GM12878 (cell line): ENCODE data around the gene A1BG. TPM values are rescaled to one million over a fixed set of nuclear protein-coding genes. Genes with fewer than 3 reads are reported as not detected.
A peak's percentile ranks its signal among the peaks of the same experiment; 100 is the strongest.

ENCODE experiments used
- ATAC-seq: fragments of 200-7000 bp; cut with Tn5 transposase; 3 replicates; pipeline ENCODE4 v1.9.1; 2020; ENCODE audit warnings: mild to moderate bottlenecking, moderate library complexity
- BruUV-seq: library from RNA; stranded (reverse); fragments of 400-500 nt; replicated peaks from 2 replicates; lab custom pipeline; 2021; lab: Mats Ljungman, UMichigan
- CTCF ChIA-PET: fragments of 300-600 bp; sonication (Branson Sonifier 250); formaldehyde crosslinking; extraction: SDS; loops from one replicate; lab custom pipeline; 2021; ENCODE audit warnings: inconsistent platforms; lab: Yijun Ruan, JAX
- POLR2A ChIA-PET: fragments of 350-600 bp; formaldehyde crosslinking; extraction: SDS; loops from one replicate; lab custom pipeline; 2021; ENCODE audit warnings: inconsistent platforms; lab: Charles Lee
- RAD21 ChIA-PET: fragments of 300-600 bp; sonication (Branson Sonifier 250); formaldehyde crosslinking; loops from one replicate; lab custom pipeline; 2023; ENCODE audit warnings: antibody characterized with exemption; ENCODE audit not compliant: unreplicated experiment; lab: Charles Lee
- SMC1A ChIA-PET: fragments of 300-600 bp; sonication (Branson Sonifier 250); formaldehyde crosslinking; loops from one replicate; lab custom pipeline; 2023; ENCODE audit not compliant: unreplicated experiment, uncharacterized antibody; lab: Charles Lee
- DNase-seq: peaks from one replicate; pipeline ENCODE4 v3.0.0-alpha.2; 2011; ENCODE audit warnings: low read depth, low spot score
- FAIRE-seq: peaks from 3 replicates; lab custom pipeline; 2011; peaks lifted over from hg19 to GRCh38; lab: Jason Lieb, UNC
- H2AFZ ChIP-seq: 2 replicates; pipeline ENCODE4 v1.6.0; 2011; ENCODE audit warnings: low read depth, low read length, control low read depth; ENCODE audit not compliant: control insufficient read depth
- H3K27ac ChIP-seq: 2 replicates; pipeline ENCODE4 v1.5.1; 2011; ENCODE audit warnings: control low read depth; ENCODE audit not compliant: control insufficient read depth, insufficient read depth
- H3K27me3 ChIP-seq, 2 experiments: replicated peaks in 1 of 2; 2 replicates each; pipeline versions ENCODE4 v1.6.0 to v1.6.1; 2011; ENCODE audit warnings: low read length in 1 of 2; ENCODE audit not compliant: control insufficient read depth in 2 of 2, insufficient read depth in 2 of 2
- H3K36me3 ChIP-seq, 2 experiments: 2 replicates each; pipeline ENCODE4 v1.5.1; 2011; ENCODE audit warnings: low read length in 1 of 2; ENCODE audit not compliant: control insufficient read depth in 2 of 2, insufficient read depth in 2 of 2
- H3K4me1 ChIP-seq: 2 replicates; pipeline ENCODE4 v1.6.1; 2011; ENCODE audit warnings: mild to moderate bottlenecking, low read length, moderate library complexity, mixed read lengths; ENCODE audit not compliant: control insufficient read depth, insufficient read depth
- H3K4me2 ChIP-seq: 2 replicates; pipeline ENCODE4 v1.6.0; 2011; ENCODE audit warnings: control low read depth; ENCODE audit not compliant: control insufficient read depth, insufficient read depth
- H3K4me3 ChIP-seq: fragments of 200-600 bp; sonication (generic); 2 replicates; pipeline ENCODE4 v1.5.1; 2016
- H3K79me2 ChIP-seq: 2 replicates; pipeline ENCODE4 v1.6.0; 2011; ENCODE audit warnings: low read length; ENCODE audit not compliant: control insufficient read depth, insufficient read depth
- H3K9ac ChIP-seq: 2 replicates; pipeline ENCODE4 v1.8.0; 2011; ENCODE audit warnings: low read length, control low read depth, mixed read lengths; ENCODE audit not compliant: control insufficient read depth, insufficient read depth
- H3K9me3 ChIP-seq: replicated peaks from 3 replicates; pipeline ENCODE4 v1.5.1; 2011; ENCODE audit warnings: mild to moderate bottlenecking, low read length; ENCODE audit not compliant: control insufficient read depth, insufficient read depth
- H4K20me1 ChIP-seq: 2 replicates; pipeline ENCODE4 v1.6.0; 2011; ENCODE audit not compliant: control insufficient read depth, insufficient read depth
- JUNB ChIP-seq: IDR thresholded peaks from 2 replicates; pipeline ENCODE4 v1.6.1; 2016; ENCODE audit warnings: antibody characterized with exemption, mild to moderate bottlenecking
- NR2C1 ChIP-seq: fragments of 450-650 bp; IDR thresholded peaks from 2 replicates; pipeline ENCODE4 v1.6.1; 2017; ENCODE audit warnings: antibody characterized with exemption, mild to moderate bottlenecking, moderate library complexity
- YY1 ChIP-seq: IDR thresholded peaks from 2 replicates; pipeline ENCODE4 v1.6.1; 2011; ENCODE audit warnings: low read depth, mild to moderate bottlenecking, low read length
- ZBTB40 ChIP-seq: fragments of 450-650 bp; IDR thresholded peaks from 2 replicates; pipeline ENCODE4 v1.6.1; 2016; ENCODE audit warnings: mild to moderate bottlenecking, moderate library complexity, borderline replicate concordance
- WGBS: methylation state at CpG from one replicate; pipeline ENCODE4 v1.1.6; 2016; ENCODE audit warnings: low lambda C conversion rate; ENCODE audit not compliant: insufficient replicate concordance, insufficient coverage; ENCODE audit errors: missing lambda C conversion rate; 5-methylcytosine and 5-hydroxymethylcytosine counted together
- in situ Hi-C: fragments of 300-500 bp; cut with MboI; formaldehyde crosslinking; loops from 9 replicates; pipeline ENCODE4 v1.14.3; 2018; ENCODE audit warnings: mixed read lengths
- intact Hi-C: fragments of 100-400 bp; cut with micrococcal nuclease; formaldehyde crosslinking; loops from one replicate; pipeline ENCODE4 v1.14.2; 2022; ENCODE audit not compliant: unreplicated experiment
- microRNA-seq: library from miRNA; unstranded; fragments of <30 nt; microRNA quantifications from one replicate; pipeline ENCODE4, GENCODE V29; 2018
- polyA plus RNA-seq, 11 experiments: library from polyadenylated mRNA; depleted of rRNA in 4 of 11; unstranded in 6 of 11; stranded (reverse) in 5 of 11; fragments of >200 nt; fragmentation: Nextera tagmentation in 4 of 11; fragmentation: Illumina TruSeq in 1 of 11; extraction: Ambion mirVana in 4 of 11; extraction: Trizol in 1 of 11; gene quantifications; 1 replicate in 1 of 11; 2 replicates in 10 of 11; pipeline versions ENCODE4 v1.2.1 to v1.2.3, GENCODE V29; 2011 to 2016; ENCODE audit warnings: inconsistent platforms in 2 of 11, missing spikeins in 2 of 11, low read depth in 1 of 11
- small RNA-seq: library from RNA; depleted of rRNA; stranded (forward); fragments of <200 nt; gene quantifications from one replicate; pipeline ENCODE3, GENCODE V24; 2014
- total RNA-seq, 4 experiments: library from RNA; depleted of rRNA in 3 of 4; stranded (reverse); fragments of >200 nt in 3 of 4; fragmentation: Illumina TruSeq in 1 of 4; extraction: Trizol in 1 of 4; gene quantifications; 2 replicates each; pipeline versions ENCODE4 v1.2.1 to v1.2.3, GENCODE V29; 2013 to 2021

Gene A1BG
- total and polyA plus RNA-seq, 10 of the 15 experiments (the other 5 are each of a cell fraction or from before 2014, with no cell fraction given), result 0.34 to 29.6 (median 11.8) TPM

- ChIA-PET RAD21 (no interaction called here), SMC1A (no interaction called here), POLR2A (interaction anchor here (2.2 kb wide), 1 partner anchor 10 kb away, joined by 7 read pairs; no protein-coding TSS in a partner anchor), CTCF (no interaction called here)
- Histone ChIP-seq H3K27ac (no peak overlapping the region), H4K20me1 (no peaks in the 10 kb centered on the region), H3K9ac (no peak overlapping the region), H3K79me2 (no peaks in the 10 kb centered on the region), H3K4me2 (no peak overlapping the region), H3K4me1 (no peaks in the 10 kb centered on the region), H3K27me3 (no peaks in the 10 kb centered on the region), H2AFZ (no peak overlapping the region), H3K9me3 (peaks cover 31% of the 10 kb centered on the region), H3K36me3 (peaks cover 17 to 20% of the 10 kb centered on the region in 2 experiments), H3K4me3 (no peak overlapping the region)
- intact Hi-C loops (no loop called here), in situ Hi-C loops (no loop called here)
- ATAC-seq (no peak), FAIRE-seq (no peak), DNase-seq (no peak)
- BruUV-seq, result no TSS peak
- 100% methylated on average over 7 of the region's 7 CpGs for WGBS
- no peak for TF ChIP-seq NR2C1
- TF ChIP-seq ZBTB40, result no peak
- no peak for TF ChIP-seq YY1
- TF ChIP-seq JUNB, result no peak
Measured at GRCh38 chr19:58296104-58296503, 57.2 kb downstream of the A1BG start.

Small RNA genes lying within 50 kb of the gene (microRNA-seq; reads per million reads assigned to microRNA genes)
- gene MIR4754 (0.75 reads per million), gene MIR6806 (not detected)

Small RNA genes lying within 50 kb of the gene (small RNA-seq; reads per million reads assigned to genes)
- gene MIR4754, result 0.16 reads per million
- 0.27 reads per million for gene MIR6806
- 0.82 reads per million, percentile 25 among the genes with 10 or more reads in this experiment for gene RNA5SP473

Other genes starting within 250 kb of the A1BG start
Only the 7 nearest of the 21 such genes appear.
- gene ERVK3-1, start 48.1 kb downstream of the A1BG start, total RNA-seq (2014; rRNA removed), result 60.1 and 68.6 TPM in 2 replicates
- gene ERVK3-1, start 48.1 kb downstream of the A1BG start, total RNA-seq (2014; rRNA removed; fragmentation: Illumina TruSeq; extraction: Trizol), result 85.3 and 90.8 TPM in 2 replicates
- 55.0 and 59.3 TPM in 2 replicates for gene ERVK3-1, start 48.1 kb downstream of the A1BG start, total RNA-seq (2021)
- gene ERVK3-1, start 48.1 kb downstream of the A1BG start, polyA plus RNA-seq (2011; rRNA removed), result 85.6 and 90.3 TPM in 2 replicates
- gene ERVK3-1, start 48.1 kb downstream of the A1BG start, polyA plus RNA-seq (2014; fragmentation: Illumina TruSeq; extraction: Trizol), result 101 and 105 TPM in 2 replicates
- 100 to 1,000 TPM; 150 to 172 TPM for gene ERVK3-1, start 48.1 kb downstream of the A1BG start, polyA plus RNA-seq (2014; fragmentation: Nextera tagmentation; extraction: Ambion mirVana)
- gene ERVK3-1, start 48.1 kb downstream of the A1BG start, polyA plus RNA-seq (2014; rRNA removed), result 80.0 and 85.6 TPM in 2 replicates
- 100 to 1,000 TPM; 110 to 113 TPM for gene ERVK3-1, start 48.1 kb downstream of the A1BG start, polyA plus RNA-seq (2016; fragmentation: Nextera tagmentation; extraction: Ambion mirVana)
- gene ZSCAN22, start 26.5 kb downstream of the A1BG start, total RNA-seq (2014; rRNA removed), result 2.5 and 2.6 TPM in 2 replicates
- 2.6 and 2.7 TPM in 2 replicates for gene ZSCAN22, start 26.5 kb downstream of the A1BG start, total RNA-seq (2014; rRNA removed; fragmentation: Illumina TruSeq; extraction: Trizol)
- gene ZSCAN22, start 26.5 kb downstream of the A1BG start, total RNA-seq (2021), result 3.4 and 3.5 TPM in 2 replicates
- 2.6 and 3.9 TPM in 2 replicates for gene ZSCAN22, start 26.5 kb downstream of the A1BG start, polyA plus RNA-seq (2011; rRNA removed)
- 1.7 and 2.4 TPM in 2 replicates for gene ZSCAN22, start 26.5 kb downstream of the A1BG start, polyA plus RNA-seq (2014; fragmentation: Illumina TruSeq; extraction: Trizol)
- 1 to 10 TPM in 1 of 2 experiments, under 1 TPM in 1; 0.49 to 1.7 TPM for gene ZSCAN22, start 26.5 kb downstream of the A1BG start, polyA plus RNA-seq (2014; fragmentation: Nextera tagmentation; extraction: Ambion mirVana)
- 2.4 TPM in 2 replicates for gene ZSCAN22, start 26.5 kb downstream of the A1BG start, polyA plus RNA-seq (2014; rRNA removed)
- 1 to 10 TPM; 2.6 to 3.2 TPM for gene ZSCAN22, start 26.5 kb downstream of the A1BG start, polyA plus RNA-seq (2016; fragmentation: Nextera tagmentation; extraction: Ambion mirVana)
- gene ZNF497, start 9.3 kb upstream of the A1BG start, total RNA-seq (2014; rRNA removed), result 0.44 and 0.73 TPM in 2 replicates
- 0.09 and 0.18 TPM in 2 replicates for gene ZNF497, start 9.3 kb upstream of the A1BG start, total RNA-seq (2014; rRNA removed; fragmentation: Illumina TruSeq; extraction: Trizol)
- gene ZNF497, start 9.3 kb upstream of the A1BG start, total RNA-seq (2021), result 0.66 and 0.82 TPM in 2 replicates
- 0.27 and 0.29 TPM in 2 replicates for gene ZNF497, start 9.3 kb upstream of the A1BG start, polyA plus RNA-seq (2011; rRNA removed)
- 0.05 and 0.16 TPM in 2 replicates for gene ZNF497, start 9.3 kb upstream of the A1BG start, polyA plus RNA-seq (2014; fragmentation: Illumina TruSeq; extraction: Trizol)
- gene ZNF497, start 9.3 kb upstream of the A1BG start, polyA plus RNA-seq (2014; fragmentation: Nextera tagmentation; extraction: Ambion mirVana), result under 1 TPM; 0.16 TPM
- gene ZNF497, start 9.3 kb upstream of the A1BG start, polyA plus RNA-seq (2014; rRNA removed), result 0.37 and 0.51 TPM in 2 replicates
- gene ZNF497, start 9.3 kb upstream of the A1BG start, polyA plus RNA-seq (2016; fragmentation: Nextera tagmentation; extraction: Ambion mirVana), result under 1 TPM; 0.28 to 0.68 TPM
- 2.1 and 2.9 TPM in 2 replicates for gene ZNF837, start 27.5 kb upstream of the A1BG start, total RNA-seq (2014; rRNA removed)
- gene ZNF837, start 27.5 kb upstream of the A1BG start, total RNA-seq (2014; rRNA removed; fragmentation: Illumina TruSeq; extraction: Trizol), result 0.18 and 0.23 TPM in 2 replicates
- gene ZNF837, start 27.5 kb upstream of the A1BG start, total RNA-seq (2021), result 2.1 and 2.6 TPM in 2 replicates
- 0.06 and 0.11 TPM in 2 replicates for gene ZNF837, start 27.5 kb upstream of the A1BG start, polyA plus RNA-seq (2011; rRNA removed)
- 0.07 and 0.11 TPM in 2 replicates for gene ZNF837, start 27.5 kb upstream of the A1BG start, polyA plus RNA-seq (2014; fragmentation: Illumina TruSeq; extraction: Trizol)
- gene ZNF837, start 27.5 kb upstream of the A1BG start, polyA plus RNA-seq (2014; fragmentation: Nextera tagmentation; extraction: Ambion mirVana), result not detected
- gene ZNF837, start 27.5 kb upstream of the A1BG start, polyA plus RNA-seq (2014; rRNA removed), result 2.4 TPM in 2 replicates
- gene ZNF837, start 27.5 kb upstream of the A1BG start, polyA plus RNA-seq (2016; fragmentation: Nextera tagmentation; extraction: Ambion mirVana), result 1 to 10 TPM; 1.6 to 2.4 TPM
- gene RPS5, start 33.8 kb upstream of the A1BG start, total RNA-seq (2014; rRNA removed), result 3,412 and 3,652 TPM in 2 replicates
- gene RPS5, start 33.8 kb upstream of the A1BG start, total RNA-seq (2014; rRNA removed; fragmentation: Illumina TruSeq; extraction: Trizol), result 1,272 and 1,313 TPM in 2 replicates
- 1,860 and 1,884 TPM in 2 replicates for gene RPS5, start 33.8 kb upstream of the A1BG start, total RNA-seq (2021)
- gene RPS5, start 33.8 kb upstream of the A1BG start, polyA plus RNA-seq (2011; rRNA removed), result 1,293 and 2,957 TPM in 2 replicates
- 511 and 1,491 TPM in 2 replicates for gene RPS5, start 33.8 kb upstream of the A1BG start, polyA plus RNA-seq (2014; fragmentation: Illumina TruSeq; extraction: Trizol)
- gene RPS5, start 33.8 kb upstream of the A1BG start, polyA plus RNA-seq (2014; fragmentation: Nextera tagmentation; extraction: Ambion mirVana), result 1,000 to 10,000 TPM; 1,983 to 2,378 TPM
- 3,473 and 3,824 TPM in 2 replicates for gene RPS5, start 33.8 kb upstream of the A1BG start, polyA plus RNA-seq (2014; rRNA removed)
- 1,000 to 10,000 TPM; 1,284 to 1,376 TPM for gene RPS5, start 33.8 kb upstream of the A1BG start, polyA plus RNA-seq (2016; fragmentation: Nextera tagmentation; extraction: Ambion mirVana)
- not detected in 2 replicates for gene RNF225, start 42.2 kb upstream of the A1BG start, total RNA-seq (2014; rRNA removed)
- not detected in 2 replicates for gene RNF225, start 42.2 kb upstream of the A1BG start, total RNA-seq (2014; rRNA removed; fragmentation: Illumina TruSeq; extraction: Trizol)
- 0.27 and 0.28 TPM in 2 replicates for gene RNF225, start 42.2 kb upstream of the A1BG start, total RNA-seq (2021)
- not detected in 2 replicates for gene RNF225, start 42.2 kb upstream of the A1BG start, polyA plus RNA-seq (2011; rRNA removed)
- not detected in 2 replicates for gene RNF225, start 42.2 kb upstream of the A1BG start, polyA plus RNA-seq (2014; fragmentation: Illumina TruSeq; extraction: Trizol)
- not detected for gene RNF225, start 42.2 kb upstream of the A1BG start, polyA plus RNA-seq (2014; fragmentation: Nextera tagmentation; extraction: Ambion mirVana)
- gene RNF225, start 42.2 kb upstream of the A1BG start, polyA plus RNA-seq (2014; rRNA removed), result 0.22 and 0.27 TPM in 2 replicates
- not detected for gene RNF225, start 42.2 kb upstream of the A1BG start, polyA plus RNA-seq (2016; fragmentation: Nextera tagmentation; extraction: Ambion mirVana)
- 9.5 and 10.7 TPM in 2 replicates for gene ZNF584, start 55.2 kb upstream of the A1BG start, total RNA-seq (2014; rRNA removed)
- 4.8 and 5.1 TPM in 2 replicates for gene ZNF584, start 55.2 kb upstream of the A1BG start, total RNA-seq (2014; rRNA removed; fragmentation: Illumina TruSeq; extraction: Trizol)
- 9.7 and 10.3 TPM in 2 replicates for gene ZNF584, start 55.2 kb upstream of the A1BG start, total RNA-seq (2021)
- gene ZNF584, start 55.2 kb upstream of the A1BG start, polyA plus RNA-seq (2011; rRNA removed), result 7.6 and 8.4 TPM in 2 replicates
- 5.9 and 6.2 TPM in 2 replicates for gene ZNF584, start 55.2 kb upstream of the A1BG start, polyA plus RNA-seq (2014; fragmentation: Illumina TruSeq; extraction: Trizol)
- 1 to 10 TPM; 2.0 to 2.6 TPM for gene ZNF584, start 55.2 kb upstream of the A1BG start, polyA plus RNA-seq (2014; fragmentation: Nextera tagmentation; extraction: Ambion mirVana)
- gene ZNF584, start 55.2 kb upstream of the A1BG start, polyA plus RNA-seq (2014; rRNA removed), result 6.3 and 7.3 TPM in 2 replicates
- 1 to 10 TPM; 5.9 to 6.9 TPM for gene ZNF584, start 55.2 kb upstream of the A1BG start, polyA plus RNA-seq (2016; fragmentation: Nextera tagmentation; extraction: Ambion mirVana)